NCI-H1048 (cell line): ENCODE data around the gene MYMX.
A peak's percentile ranks its signal among the peaks of the same experiment; 100 is the strongest.

ENCODE experiments used
- DNase-seq: peaks from one replicate; lab custom pipeline; 2025; lab: John Stamatoyannopoulos, UW

Gene MYMX

GRCh38 chr6:44264154-44265006 is 47.7 kb downstream of the MYMX start:
- DNase-seq, result no peak

GRCh38 chr6:44265007-44265721 is 48.4 kb downstream of the MYMX start, which contains the start of gene NFKBIE:
NFKBIE (minus strand) TSS chr6:44265551; CDS start chr6:44265346, 205 bp downstream.
- DNase-seq, result peak; percentile 61

GRCh38 chr6:44265722-44266233 is 49.1 kb downstream of the MYMX start:
- DNase-seq, result no peak

GRCh38 chr6:44266347-44266746 is 49.6 kb downstream of the MYMX start:
- no peak for DNase-seq

GRCh38 chr6:44267252-44267651 is 50.5 kb downstream of the MYMX start:
- DNase-seq, result no peak
